H7 (cell line): ENCODE data around the gene MYORG. TPM values are rescaled to one million over a fixed set of nuclear protein-coding genes. Genes with fewer than 3 reads are reported as not detected.

Source experiments
- DNase-seq: peaks from one replicate; pipeline ENCODE4 v3.0.0; 2012
- H3K27me3 ChIP-seq: 2 replicates; pipeline ENCODE4 v1.6.0; 2011; ENCODE audit warnings: mild to moderate bottlenecking, low read length; ENCODE audit not compliant: control insufficient read depth, insufficient read depth
- H3K36me3 ChIP-seq: replicated peaks from 2 replicates; pipeline ENCODE4 v1.5.1; 2011; ENCODE audit warnings: low read length; ENCODE audit not compliant: control insufficient read depth, insufficient read depth
- H3K4me3 ChIP-seq: 2 replicates; pipeline ENCODE4 v1.5.1; 2011; ENCODE audit warnings: low read depth, mild to moderate bottlenecking, control low read depth, low read length, moderate library complexity; ENCODE audit not compliant: insufficient read depth
- total RNA-seq: library from RNA; depleted of rRNA; stranded (reverse); fragments of >200 nt; shearing (Covaris generic); gene quantifications from 2 replicates; pipeline ENCODE4 v1.2.3, GENCODE V29; 2014; rRNA removed

The MYORG gene
- total RNA-seq: 12.3 and 19.8 TPM in 2 replicates

DNA sequence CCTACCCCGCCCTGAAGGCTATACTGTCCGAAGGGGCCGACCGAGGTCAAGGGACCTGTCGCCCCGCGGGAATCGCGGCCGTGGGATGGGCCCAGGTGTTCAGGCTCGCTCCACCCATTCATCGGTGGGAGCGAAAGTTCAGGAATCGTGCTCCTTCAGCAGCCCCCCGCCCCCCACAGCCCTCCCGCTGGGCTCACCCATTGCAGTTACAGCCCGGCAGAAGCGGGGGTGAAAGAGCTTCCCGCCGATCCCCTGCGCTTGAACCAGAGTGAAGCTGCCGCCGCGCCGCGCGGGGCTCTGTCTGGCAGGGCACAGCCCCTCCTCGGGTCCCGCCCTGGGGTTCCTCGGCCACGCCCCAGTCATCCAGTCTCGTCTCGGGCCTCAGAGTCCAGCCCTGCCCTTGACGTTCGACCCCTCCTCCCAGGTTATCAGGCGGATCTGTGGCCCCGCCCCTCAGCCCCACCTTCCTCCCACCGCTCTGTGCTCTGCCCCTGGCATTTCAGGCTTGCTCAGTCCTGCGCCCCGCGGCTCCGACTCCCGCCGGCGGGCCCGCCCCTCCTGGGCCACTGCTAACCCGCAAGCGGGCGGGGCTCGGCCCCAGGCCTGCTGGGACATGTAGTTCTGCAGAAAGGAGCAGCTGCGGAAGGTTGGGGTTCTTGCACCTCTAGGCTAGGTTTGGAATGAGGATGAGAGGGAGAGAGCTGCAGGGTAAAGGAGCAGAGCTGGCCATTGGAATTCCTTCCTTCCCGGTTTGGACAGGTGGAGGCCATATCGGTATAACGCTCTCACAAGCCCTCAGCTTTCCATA, at the start of gene MYORG:
Gene MYORG, minus strand, starts transcription at position 303 of the 808 bp plus-strand sequence. CDS start 3,955 bp downstream, outside the sequence.
- peaks cover 20% of the 10 kb centered on the region for H3K27me3 ChIP-seq
- no peaks in the 10 kb centered on the region for H3K36me3 ChIP-seq
- peak; percentile 99 for DNase-seq
- H3K4me3 ChIP-seq: peak within 1 kb of the TSS; percentile 75

GRCh38 chr9:34419716-34420504, 43.2 kb upstream of the MYORG start:
- DNase-seq: no peak
- H3K27me3 ChIP-seq: no peaks in the 10 kb centered on the region
- H3K4me3 ChIP-seq: no peak overlapping the region
- H3K36me3 ChIP-seq: no peaks in the 10 kb centered on the region

GRCh38 chr9:34417734-34418133, 41.0 kb upstream of the MYORG start:
- DNase-seq: no peak
- Histone ChIP-seq H3K27me3 (no peaks in the 10 kb centered on the region), H3K36me3 (no peaks in the 10 kb centered on the region), H3K4me3 (no peak overlapping the region)

DNA sequence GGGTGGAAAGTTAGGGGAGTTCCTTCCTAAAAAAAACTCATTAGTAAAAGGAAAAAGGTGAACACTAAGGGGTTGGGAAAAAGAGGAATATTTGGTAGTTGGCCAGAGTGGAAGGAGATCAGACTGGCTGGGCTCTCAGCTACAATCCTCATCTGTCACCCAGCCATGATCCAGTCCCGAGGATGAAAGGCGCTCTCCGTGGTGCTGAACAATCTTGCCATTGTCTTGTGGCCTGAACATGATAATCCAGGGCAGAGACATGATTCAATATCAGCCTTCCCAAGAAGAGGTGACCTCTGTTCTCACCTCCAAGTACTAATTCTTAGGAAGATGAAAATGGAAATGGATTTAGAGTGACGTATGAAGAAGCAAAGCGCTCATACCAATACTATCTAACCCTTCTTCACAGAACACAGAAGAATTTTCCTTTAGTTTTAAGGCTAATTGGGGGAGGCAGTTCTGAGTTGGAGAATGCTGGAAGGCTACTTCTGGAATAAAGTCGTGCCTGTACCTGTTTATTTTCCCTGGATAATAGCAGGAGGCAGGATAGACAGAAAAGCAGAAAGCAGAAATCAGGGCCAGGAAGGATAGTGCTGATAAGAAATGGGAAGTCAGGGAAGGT, 36.6 kb upstream of the MYORG start:
- no peaks in the 10 kb centered on the region for H3K27me3 ChIP-seq
- no peak overlapping the region for H3K4me3 ChIP-seq
- no peaks in the 10 kb centered on the region for H3K36me3 ChIP-seq
- DNase-seq: peak; percentile 81

- H3K27me3 ChIP-seq: no peaks in the 10 kb centered on the region
- no peaks in the 10 kb centered on the region for H3K36me3 ChIP-seq
- no peak overlapping the region for H3K4me3 ChIP-seq
- DNase-seq: no peak
Measured at GRCh38 chr9:34412336-34412735, 35.6 kb upstream of the MYORG start.

GRCh38 chr9:34409154-34409553, 32.5 kb upstream of the MYORG start:
- Histone ChIP-seq H3K4me3 (no peak overlapping the region), H3K27me3 (no peaks in the 10 kb centered on the region), H3K36me3 (no peaks in the 10 kb centered on the region)
- DNase-seq: no peak

DNA sequence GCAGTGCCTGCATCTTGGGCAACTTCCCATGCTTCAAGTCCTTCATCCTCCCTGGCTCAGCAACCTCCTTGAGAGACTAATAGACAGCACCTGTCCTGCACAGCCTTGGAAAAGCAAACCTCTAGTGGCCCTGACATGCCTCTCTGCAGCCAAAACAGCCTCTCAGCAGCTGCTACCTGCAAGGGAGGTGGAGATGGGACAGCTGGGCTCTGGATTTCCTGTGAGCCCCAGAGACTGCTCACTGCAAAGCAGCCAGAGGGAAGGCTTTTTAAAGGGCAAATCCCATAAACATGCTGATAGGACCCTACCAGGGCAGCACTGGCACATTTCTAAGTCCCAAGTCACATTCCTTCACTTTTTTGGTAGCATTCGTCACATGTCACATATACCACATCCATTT, 31.5 kb upstream of the MYORG start:
- H3K27me3 ChIP-seq: no peaks in the 10 kb centered on the region

DNA sequence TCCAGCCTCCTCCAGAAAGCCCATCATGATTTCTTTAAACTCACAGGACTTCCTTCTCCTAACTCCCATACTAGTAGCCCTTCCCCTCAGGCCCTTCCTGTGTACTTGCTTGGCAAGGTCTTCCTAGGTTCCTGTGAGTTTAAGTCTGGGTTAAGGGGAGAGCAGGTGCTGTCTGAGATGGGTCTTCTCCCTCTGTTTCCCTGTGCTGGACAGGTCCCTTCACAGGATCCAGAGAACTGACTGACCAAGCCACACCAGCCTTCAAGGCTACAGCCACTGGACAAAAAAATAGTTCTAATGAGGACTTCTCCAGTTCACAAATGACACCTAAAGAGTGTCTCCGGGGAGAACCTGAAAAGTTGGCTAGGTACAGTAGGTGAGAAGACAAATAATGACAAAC, 29.5 kb upstream of the MYORG start:
- DNase-seq: no peak
- Histone ChIP-seq H3K27me3 (no peaks in the 10 kb centered on the region), H3K36me3 (peaks cover 2% of the 10 kb centered on the region; the same call in 1 of the 2 replicates), H3K4me3 (no peak overlapping the region)

More for the DNA sequence above, 31.5 kb upstream of the MYORG start:
- peaks cover 2% of the 10 kb centered on the region; the same call in 1 of the 2 replicates for H3K36me3 ChIP-seq
- H3K4me3 ChIP-seq: no peak overlapping the region
- no peak for DNase-seq

GRCh38 chr9:34405719-34406118, 29.0 kb upstream of the MYORG start:
- Histone ChIP-seq H3K27me3 (no peaks in the 10 kb centered on the region), H3K4me3 (no peak overlapping the region), H3K36me3 (peaks cover 2% of the 10 kb centered on the region; the same call in 1 of the 2 replicates)
- no peak for DNase-seq

GRCh38 chr9:34403554-34404380, 27.1 kb upstream of the MYORG start:
- H3K27me3 ChIP-seq: no peaks in the 10 kb centered on the region
- DNase-seq: peak; percentile 80
- peaks cover 2% of the 10 kb centered on the region for H3K36me3 ChIP-seq
- H3K4me3 ChIP-seq: no peak overlapping the region

DNA sequence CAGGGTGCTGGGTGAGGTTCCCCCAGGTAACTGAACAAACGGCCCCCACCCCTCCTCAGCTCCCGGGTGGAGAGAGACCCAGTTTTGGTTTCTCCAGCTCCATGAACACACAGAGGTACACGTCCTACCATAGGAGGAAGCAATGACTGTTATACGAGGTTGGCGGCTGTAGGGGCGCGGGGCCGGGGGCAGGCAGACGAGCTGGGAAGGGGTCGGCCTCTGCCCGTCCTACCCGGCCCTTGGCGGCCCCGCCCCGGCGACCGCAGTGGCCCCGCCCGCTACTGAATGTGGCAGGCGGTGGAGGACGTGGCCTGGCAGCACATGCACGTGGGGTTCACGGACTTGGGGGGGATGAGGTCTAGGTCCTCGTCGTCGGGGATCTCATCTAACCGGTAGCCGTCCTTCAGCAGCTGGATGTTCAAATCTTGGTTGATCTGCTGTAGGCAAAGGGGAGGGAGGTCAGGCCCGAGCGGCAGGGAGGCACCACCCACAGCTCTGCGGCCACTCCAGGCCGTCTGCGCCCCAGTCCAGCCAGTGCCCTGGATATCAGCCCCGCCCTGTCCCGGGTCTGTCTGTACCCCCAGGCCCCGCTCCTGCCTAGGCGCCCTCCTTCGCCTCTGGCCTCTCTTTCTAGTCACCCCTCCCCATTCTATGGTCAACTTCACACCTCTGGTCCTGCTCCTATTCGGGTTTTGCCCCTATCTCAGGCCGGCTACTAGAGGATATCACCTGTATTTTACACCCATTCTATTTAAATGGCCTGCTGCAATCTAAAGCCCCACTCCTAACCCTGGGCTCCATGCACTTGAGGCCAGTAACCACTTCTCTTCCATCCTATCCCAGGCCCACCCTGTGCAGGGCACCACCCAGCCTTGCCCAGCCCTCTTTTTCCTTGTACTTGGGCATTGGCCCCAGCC, 24.2 kb upstream of the MYORG start:
- Histone ChIP-seq H3K4me3 (no peak overlapping the region), H3K27me3 (no peaks in the 10 kb centered on the region), H3K36me3 (peaks cover 2% of the 10 kb centered on the region)
- DNase-seq: peak; percentile 51

DNA sequence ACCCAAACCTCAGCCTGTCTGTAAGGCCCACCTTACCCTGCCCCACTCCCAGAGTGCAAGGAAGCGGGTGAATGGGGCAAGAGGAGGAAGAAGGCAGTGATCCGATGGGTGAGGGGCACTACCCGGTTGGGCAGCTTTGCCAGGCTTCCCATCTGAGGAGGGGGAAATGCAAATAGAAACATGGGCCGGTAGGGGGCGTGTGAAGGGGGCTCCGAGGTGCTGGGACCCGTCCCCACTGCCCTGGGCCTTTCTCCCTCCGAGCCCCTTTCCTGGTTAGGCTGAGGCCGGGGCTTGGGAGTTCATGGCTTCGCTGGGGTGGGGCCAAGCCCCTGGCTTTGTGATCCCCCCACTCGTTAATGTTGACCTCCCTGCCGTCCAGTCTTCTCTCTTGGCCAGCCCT, 23.6 kb upstream of the MYORG start:
- no peak overlapping the region for H3K4me3 ChIP-seq
- H3K36me3 ChIP-seq: peaks cover 2% of the 10 kb centered on the region
- peak; percentile 81 for DNase-seq
- no peaks in the 10 kb centered on the region for H3K27me3 ChIP-seq

- no peaks in the 10 kb centered on the region for H3K27me3 ChIP-seq
- H3K36me3 ChIP-seq: peaks cover 2% of the 10 kb centered on the region
- DNase-seq: no peak
- H3K4me3 ChIP-seq: no peak overlapping the region
Measured at GRCh38 chr9:34399729-34400128, 23.0 kb upstream of the MYORG start.
